SIG-M5 treated with dmso at 0.1 percent for 504 hours (cell line): ENCODE data around the gene ZNF101.

Experiments
- DNase-seq: peaks from one replicate; lab custom pipeline; 2025; ENCODE audit not compliant: unreplicated experiment; lab: John Stamatoyannopoulos, UW

Gene ZNF101

GRCh38 chr19:19637523-19638251, 31.0 kb upstream of the ZNF101 start:
- no peak for DNase-seq

GRCh38 chr19:19642506-19643157, 26.0 kb upstream of the ZNF101 start:
- DNase-seq, result peak; percentile 25

GRCh38 chr19:19643158-19644053, 25.2 kb upstream of the ZNF101 start, which contains the start of gene GMIP:
Gene GMIP (minus strand): TSS chr19:19643657. CDS start chr19:19643529, 128 bp downstream.
- peak; percentile 76 for DNase-seq

GRCh38 chr19:19644054-19644388, 24.6 kb upstream of the ZNF101 start:
- DNase-seq, result no peak

GRCh38 chr19:19645233-19645870, 23.3 kb upstream of the ZNF101 start:
- DNase-seq, result no peak

GRCh38 chr19:19647037-19647835, 21.4 kb upstream of the ZNF101 start:
- no peak for DNase-seq

- DNase-seq, result no peak
Measured at GRCh38 chr19:19649155-19649554, 19.5 kb upstream of the ZNF101 start.

GRCh38 chr19:19649580-19649995, 19.1 kb upstream of the ZNF101 start:
- no peak for DNase-seq

- DNase-seq, result peak; percentile 7
Measured at GRCh38 chr19:19650331-19650730, 18.3 kb upstream of the ZNF101 start.

- DNase-seq, result no peak
Measured at GRCh38 chr19:19651076-19651475, 17.6 kb upstream of the ZNF101 start.

GRCh38 chr19:19652482-19653295, 15.9 kb upstream of the ZNF101 start:
- no peak for DNase-seq

GRCh38 chr19:19653597-19654147, 15.0 kb upstream of the ZNF101 start:
- no peak for DNase-seq

- no peak for DNase-seq
Measured at GRCh38 chr19:19654441-19654840, 14.2 kb upstream of the ZNF101 start.

GRCh38 chr19:19655051-19655594, 13.5 kb upstream of the ZNF101 start:
- DNase-seq, result no peak

GRCh38 chr19:19655641-19656343, 12.8 kb upstream of the ZNF101 start:
- DNase-seq, result no peak

- DNase-seq, result no peak
Measured at GRCh38 chr19:19656451-19657396, 11.9 kb upstream of the ZNF101 start.

GRCh38 chr19:19657397-19657783, 11.2 kb upstream of the ZNF101 start:
- DNase-seq, result no peak
